GM23338 (cell line): ENCODE results near the gene SELENOT.

ENCODE experiments used
- EZH2phosphoT487 ChIP-seq: fragments of 200-600 bp; sonication (generic); IDR thresholded peaks from one replicate; pipeline ENCODE4 v1.8.1; 2018; ENCODE audit warnings: antibody characterized with exemption; ENCODE audit not compliant: unreplicated experiment
- TF ChIP-seq, protein P1 (sequence below), 2 experiments: fragments of 200-600 bp in 1 of 2; sonication (generic) in 1 of 2; conservative IDR thresholded peaks; 2 replicates each; pipeline versions ENCODE4 v1.5.1 to v1.6.1; 2016 to 2017; ENCODE audit warnings: antibody characterized with exemption in 2 of 2, low read depth in 2 of 2, mild to moderate bottlenecking in 2 of 2, moderate library complexity in 1 of 2
- TF ChIP-seq, protein P2 (sequence below): IDR thresholded peaks from one replicate; pipeline ENCODE4 v1.6.1; 2018; ENCODE audit warnings: antibody characterized with exemption; ENCODE audit not compliant: unreplicated experiment

GRCh38 chr3:150556792-150557191 is 46.3 kb upstream of the SELENOT start:
- TF ChIP-seq, protein P1, sequence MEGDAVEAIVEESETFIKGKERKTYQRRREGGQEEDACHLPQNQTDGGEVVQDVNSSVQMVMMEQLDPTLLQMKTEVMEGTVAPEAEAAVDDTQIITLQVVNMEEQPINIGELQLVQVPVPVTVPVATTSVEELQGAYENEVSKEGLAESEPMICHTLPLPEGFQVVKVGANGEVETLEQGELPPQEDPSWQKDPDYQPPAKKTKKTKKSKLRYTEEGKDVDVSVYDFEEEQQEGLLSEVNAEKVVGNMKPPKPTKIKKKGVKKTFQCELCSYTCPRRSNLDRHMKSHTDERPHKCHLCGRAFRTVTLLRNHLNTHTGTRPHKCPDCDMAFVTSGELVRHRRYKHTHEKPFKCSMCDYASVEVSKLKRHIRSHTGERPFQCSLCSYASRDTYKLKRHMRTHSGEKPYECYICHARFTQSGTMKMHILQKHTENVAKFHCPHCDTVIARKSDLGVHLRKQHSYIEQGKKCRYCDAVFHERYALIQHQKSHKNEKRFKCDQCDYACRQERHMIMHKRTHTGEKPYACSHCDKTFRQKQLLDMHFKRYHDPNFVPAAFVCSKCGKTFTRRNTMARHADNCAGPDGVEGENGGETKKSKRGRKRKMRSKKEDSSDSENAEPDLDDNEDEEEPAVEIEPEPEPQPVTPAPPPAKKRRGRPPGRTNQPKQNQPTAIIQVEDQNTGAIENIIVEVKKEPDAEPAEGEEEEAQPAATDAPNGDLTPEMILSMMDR (conservative IDR thresholded peaks at IDR 0.05; ENCODE audit: low read depth in 2 of 2): no peak
- no peak for TF ChIP-seq EZH2phosphoT487
- TF ChIP-seq, protein P2, sequence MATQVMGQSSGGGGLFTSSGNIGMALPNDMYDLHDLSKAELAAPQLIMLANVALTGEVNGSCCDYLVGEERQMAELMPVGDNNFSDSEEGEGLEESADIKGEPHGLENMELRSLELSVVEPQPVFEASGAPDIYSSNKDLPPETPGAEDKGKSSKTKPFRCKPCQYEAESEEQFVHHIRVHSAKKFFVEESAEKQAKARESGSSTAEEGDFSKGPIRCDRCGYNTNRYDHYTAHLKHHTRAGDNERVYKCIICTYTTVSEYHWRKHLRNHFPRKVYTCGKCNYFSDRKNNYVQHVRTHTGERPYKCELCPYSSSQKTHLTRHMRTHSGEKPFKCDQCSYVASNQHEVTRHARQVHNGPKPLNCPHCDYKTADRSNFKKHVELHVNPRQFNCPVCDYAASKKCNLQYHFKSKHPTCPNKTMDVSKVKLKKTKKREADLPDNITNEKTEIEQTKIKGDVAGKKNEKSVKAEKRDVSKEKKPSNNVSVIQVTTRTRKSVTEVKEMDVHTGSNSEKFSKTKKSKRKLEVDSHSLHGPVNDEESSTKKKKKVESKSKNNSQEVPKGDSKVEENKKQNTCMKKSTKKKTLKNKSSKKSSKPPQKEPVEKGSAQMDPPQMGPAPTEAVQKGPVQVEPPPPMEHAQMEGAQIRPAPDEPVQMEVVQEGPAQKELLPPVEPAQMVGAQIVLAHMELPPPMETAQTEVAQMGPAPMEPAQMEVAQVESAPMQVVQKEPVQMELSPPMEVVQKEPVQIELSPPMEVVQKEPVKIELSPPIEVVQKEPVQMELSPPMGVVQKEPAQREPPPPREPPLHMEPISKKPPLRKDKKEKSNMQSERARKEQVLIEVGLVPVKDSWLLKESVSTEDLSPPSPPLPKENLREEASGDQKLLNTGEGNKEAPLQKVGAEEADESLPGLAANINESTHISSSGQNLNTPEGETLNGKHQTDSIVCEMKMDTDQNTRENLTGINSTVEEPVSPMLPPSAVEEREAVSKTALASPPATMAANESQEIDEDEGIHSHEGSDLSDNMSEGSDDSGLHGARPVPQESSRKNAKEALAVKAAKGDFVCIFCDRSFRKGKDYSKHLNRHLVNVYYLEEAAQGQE: no peak
